Mesothelial cell of epicardium (in vitro differentiated cells): Measurements from ENCODE around the gene IFITM2. TPM values are rescaled to one million over a fixed set of nuclear protein-coding genes. Genes with fewer than 3 reads are reported as not detected.

Experiments
- DNase-seq, 2 experiments: peaks; one replicate each; pipeline ENCODE4 v3.0.0; 2021; ENCODE audit warnings: low spot score in 2 of 2; ENCODE audit not compliant: unreplicated experiment in 2 of 2
- H3K27ac Mint-ChIP-seq: 2 replicates; pipeline ENCODE4 v1.8.0; 2021; ENCODE audit warnings: mixed read lengths
- H3K27me3 Mint-ChIP-seq: 2 replicates; pipeline ENCODE4 v1.8.0; 2021; ENCODE audit warnings: low read depth, mixed read lengths
- H3K36me3 Mint-ChIP-seq: 2 replicates; pipeline ENCODE4 v1.8.0; 2021; ENCODE audit warnings: mixed read lengths
- H3K4me1 Mint-ChIP-seq: 2 replicates; pipeline ENCODE4 v1.8.0; 2021; ENCODE audit warnings: mixed read lengths
- H3K4me3 Mint-ChIP-seq: 2 replicates; pipeline ENCODE4 v1.8.0; 2021; ENCODE audit warnings: mild to moderate bottlenecking, moderate library complexity, mixed read lengths
- H3K9me3 Mint-ChIP-seq: 2 replicates; pipeline ENCODE4 v1.8.0; 2021; ENCODE audit warnings: mixed read lengths
- total RNA-seq: library from RNA; stranded (reverse); gene quantifications from 3 replicates; pipeline ENCODE4 v1.2.1, GENCODE V29; 2021
- TF ChIP-seq, protein P1 (sequence below): fragments of 200-600 bp; sonication (generic); IDR thresholded peaks from one replicate; pipeline ENCODE4 v1.5.0; 2021; ENCODE audit warnings: antibody characterized with exemption; ENCODE audit not compliant: unreplicated experiment

Gene IFITM2
- total RNA-seq, 1 donor from 2014 or later, result 208 TPM

DNA sequence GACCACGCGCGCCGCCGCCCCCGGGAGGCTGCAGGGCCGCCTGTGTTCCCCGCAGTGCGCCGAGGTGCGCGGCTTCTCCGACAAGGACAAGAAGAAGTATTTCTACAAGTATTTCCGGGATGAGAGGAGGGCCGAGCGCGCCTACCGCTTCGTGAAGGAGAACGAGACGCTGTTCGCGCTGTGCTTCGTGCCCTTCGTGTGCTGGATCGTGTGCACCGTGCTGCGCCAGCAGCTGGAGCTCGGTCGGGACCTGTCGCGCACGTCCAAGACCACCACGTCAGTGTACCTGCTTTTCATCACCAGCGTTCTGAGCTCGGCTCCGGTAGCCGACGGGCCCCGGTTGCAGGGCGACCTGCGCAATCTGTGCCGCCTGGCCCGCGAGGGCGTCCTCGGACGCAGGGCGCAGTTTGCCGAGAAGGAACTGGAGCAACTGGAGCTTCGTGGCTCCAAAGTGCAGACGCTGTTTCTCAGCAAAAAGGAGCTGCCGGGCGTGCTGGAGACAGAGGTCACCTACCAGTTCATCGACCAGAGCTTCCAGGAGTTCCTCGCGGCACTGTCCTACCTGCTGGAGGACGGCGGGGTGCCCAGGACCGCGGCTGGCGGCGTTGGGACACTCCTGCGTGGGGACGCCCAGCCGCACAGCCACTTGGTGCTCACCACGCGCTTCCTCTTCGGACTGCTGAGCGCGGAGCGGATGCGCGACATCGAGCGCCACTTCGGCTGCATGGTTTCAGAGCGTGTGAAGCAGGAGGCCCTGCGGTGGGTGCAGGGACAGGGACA is 26.7 kb upstream of the IFITM2 start:
- TF ChIP-seq, protein P1, sequence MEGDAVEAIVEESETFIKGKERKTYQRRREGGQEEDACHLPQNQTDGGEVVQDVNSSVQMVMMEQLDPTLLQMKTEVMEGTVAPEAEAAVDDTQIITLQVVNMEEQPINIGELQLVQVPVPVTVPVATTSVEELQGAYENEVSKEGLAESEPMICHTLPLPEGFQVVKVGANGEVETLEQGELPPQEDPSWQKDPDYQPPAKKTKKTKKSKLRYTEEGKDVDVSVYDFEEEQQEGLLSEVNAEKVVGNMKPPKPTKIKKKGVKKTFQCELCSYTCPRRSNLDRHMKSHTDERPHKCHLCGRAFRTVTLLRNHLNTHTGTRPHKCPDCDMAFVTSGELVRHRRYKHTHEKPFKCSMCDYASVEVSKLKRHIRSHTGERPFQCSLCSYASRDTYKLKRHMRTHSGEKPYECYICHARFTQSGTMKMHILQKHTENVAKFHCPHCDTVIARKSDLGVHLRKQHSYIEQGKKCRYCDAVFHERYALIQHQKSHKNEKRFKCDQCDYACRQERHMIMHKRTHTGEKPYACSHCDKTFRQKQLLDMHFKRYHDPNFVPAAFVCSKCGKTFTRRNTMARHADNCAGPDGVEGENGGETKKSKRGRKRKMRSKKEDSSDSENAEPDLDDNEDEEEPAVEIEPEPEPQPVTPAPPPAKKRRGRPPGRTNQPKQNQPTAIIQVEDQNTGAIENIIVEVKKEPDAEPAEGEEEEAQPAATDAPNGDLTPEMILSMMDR, result no peak
- H3K9me3 Mint-ChIP-seq, result peaks cover 10% of the 10 kb centered on the region
- no peaks in the 10 kb centered on the region for H3K36me3 Mint-ChIP-seq
- no peak for DNase-seq
- H3K4me3 Mint-ChIP-seq, result no peak overlapping the region
- H3K27ac Mint-ChIP-seq, result no peak overlapping the region
- H3K4me1 Mint-ChIP-seq, result peaks cover 11% of the 10 kb centered on the region
- H3K27me3 Mint-ChIP-seq, result peaks cover 2% of the 10 kb centered on the region

DNA sequence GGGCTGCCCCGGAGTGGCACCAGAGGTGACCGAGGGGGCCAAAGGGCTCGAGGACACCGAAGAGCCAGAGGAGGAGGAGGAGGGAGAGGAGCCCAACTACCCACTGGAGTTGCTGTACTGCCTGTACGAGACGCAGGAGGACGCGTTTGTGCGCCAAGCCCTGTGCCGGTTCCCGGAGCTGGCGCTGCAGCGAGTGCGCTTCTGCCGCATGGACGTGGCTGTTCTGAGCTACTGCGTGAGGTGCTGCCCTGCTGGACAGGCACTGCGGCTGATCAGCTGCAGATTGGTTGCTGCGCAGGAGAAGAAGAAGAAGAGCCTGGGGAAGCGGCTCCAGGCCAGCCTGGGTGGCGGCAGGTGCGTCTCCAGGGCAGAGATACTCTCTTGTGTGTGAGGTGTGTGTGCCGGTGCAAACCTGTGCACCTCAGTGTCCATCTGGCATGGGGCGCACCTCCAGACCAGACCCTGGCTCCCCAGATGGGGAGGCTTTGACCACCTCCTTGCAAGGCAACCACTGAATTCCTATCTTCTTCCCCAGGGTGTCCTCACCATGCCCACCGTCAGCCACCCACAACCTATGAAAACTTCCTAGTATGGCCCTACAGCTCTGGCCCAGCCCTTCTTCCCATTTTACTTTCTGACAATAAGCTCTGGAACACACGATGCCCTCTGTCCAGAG is 26.0 kb upstream of the IFITM2 start:
- Mint-ChIP-seq H3K27ac (no peak overlapping the region), H3K36me3 (no peaks in the 10 kb centered on the region), H3K4me3 (no peak overlapping the region), H3K9me3 (peaks cover 3% of the 10 kb centered on the region), H3K27me3 (peaks cover 2% of the 10 kb centered on the region), H3K4me1 (peaks cover 11% of the 10 kb centered on the region)
- TF ChIP-seq, protein P1, result no peak
- DNase-seq, result no peak

DNA sequence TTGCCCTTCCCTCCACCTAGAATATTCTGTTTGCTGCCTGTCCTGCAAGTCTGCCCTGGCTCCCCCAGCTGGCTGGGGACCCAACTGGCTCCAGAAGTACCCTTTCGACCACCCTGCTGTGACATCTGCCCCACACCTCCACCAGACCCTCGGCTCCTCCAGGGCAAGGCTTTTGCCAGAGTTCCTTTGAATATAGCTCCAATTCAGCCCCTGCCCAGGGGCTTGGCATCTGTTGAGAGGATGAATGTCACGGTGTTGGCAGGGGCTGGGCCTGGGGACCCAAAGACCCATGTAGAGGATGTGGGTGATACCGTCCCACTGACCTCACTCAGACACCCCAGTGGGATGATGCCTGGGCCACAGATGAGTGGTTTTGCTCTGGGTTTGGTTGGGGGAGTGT is 25.4 kb upstream of the IFITM2 start:
- no peak overlapping the region for H3K27ac Mint-ChIP-seq
- TF ChIP-seq, protein P1, result no peak
- H3K9me3 Mint-ChIP-seq, result no peaks in the 10 kb centered on the region
- no peaks in the 10 kb centered on the region for H3K36me3 Mint-ChIP-seq
- no peak overlapping the region for H3K4me3 Mint-ChIP-seq
- peaks cover 5% of the 10 kb centered on the region for H3K27me3 Mint-ChIP-seq
- peaks cover 14% of the 10 kb centered on the region for H3K4me1 Mint-ChIP-seq
- DNase-seq, result no peak

DNA sequence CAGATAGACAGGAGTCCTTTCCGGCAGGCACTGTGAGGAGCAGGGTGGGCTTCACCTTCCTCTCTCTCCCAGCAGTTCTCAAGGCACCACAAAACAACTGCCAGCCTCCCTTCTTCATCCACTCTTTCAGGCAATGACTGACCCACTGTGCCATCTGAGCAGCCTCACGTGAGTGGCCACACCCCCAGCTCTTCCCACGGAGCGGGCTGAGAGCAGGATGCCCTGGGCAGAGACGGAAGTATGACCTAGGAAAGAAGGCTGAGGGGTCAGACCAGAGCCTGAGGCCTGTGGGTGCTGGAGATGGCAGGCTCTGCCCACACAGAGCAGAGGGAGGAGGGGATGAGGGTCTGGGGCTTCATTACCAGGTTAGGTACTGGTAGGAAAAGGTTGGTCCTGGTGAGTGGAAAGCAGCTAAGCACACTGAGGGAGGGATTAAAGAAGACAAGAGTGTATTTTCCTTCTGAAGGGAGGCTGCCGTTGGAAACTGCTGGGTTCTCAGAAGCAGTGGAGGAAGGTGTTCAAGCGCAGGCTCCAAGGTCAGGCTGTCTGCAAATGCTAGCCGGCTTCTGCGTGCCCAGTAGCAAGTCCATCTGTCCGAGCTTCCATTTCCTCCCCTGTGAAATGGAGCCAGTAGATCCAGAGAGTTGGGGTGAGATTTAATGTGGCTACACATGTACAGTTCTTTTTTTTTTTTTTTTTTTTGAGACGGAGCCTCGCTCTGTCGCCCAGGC is 24.8 kb upstream of the IFITM2 start:
- no peak overlapping the region for H3K27ac Mint-ChIP-seq
- no peak overlapping the region for H3K4me3 Mint-ChIP-seq
- no peak for DNase-seq
- H3K4me1 Mint-ChIP-seq, result peaks cover 16% of the 10 kb centered on the region
- TF ChIP-seq, protein P1, result no peak
- H3K9me3 Mint-ChIP-seq, result no peaks in the 10 kb centered on the region
- peaks cover 7% of the 10 kb centered on the region for H3K27me3 Mint-ChIP-seq
- no peaks in the 10 kb centered on the region for H3K36me3 Mint-ChIP-seq

DNA sequence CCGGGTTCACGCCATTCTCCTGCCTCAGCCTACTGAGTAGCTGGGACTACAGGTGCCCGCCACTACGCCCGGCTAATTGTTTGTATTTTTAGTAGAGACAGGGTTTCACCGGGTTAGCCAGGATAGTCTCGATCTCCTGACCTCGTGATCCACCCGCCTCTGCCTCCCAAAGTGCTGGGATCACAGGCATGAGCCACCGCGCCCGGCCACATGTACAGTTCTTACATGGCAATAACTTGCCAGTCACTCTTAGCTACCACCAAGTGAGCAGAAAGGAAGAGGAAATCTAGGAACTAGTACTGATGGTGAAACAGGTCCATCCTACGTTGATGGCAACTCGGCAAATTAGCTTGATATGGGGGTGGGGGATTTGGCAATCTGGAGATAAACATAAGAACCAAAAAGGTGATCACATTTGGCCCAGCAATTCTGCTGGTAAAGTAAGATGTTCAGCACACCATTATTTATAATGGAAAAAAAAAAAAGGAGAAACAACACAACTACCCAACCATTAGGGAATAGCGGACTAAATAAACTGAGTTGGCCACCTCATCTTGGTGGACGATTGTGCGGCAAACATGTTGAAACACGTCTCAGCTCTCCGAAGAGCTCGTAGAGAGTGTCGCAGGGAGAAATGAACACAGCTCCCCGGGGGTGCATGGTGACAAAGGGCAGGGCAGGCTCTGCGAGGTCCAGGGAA is 24.1 kb upstream of the IFITM2 start:
- Mint-ChIP-seq H3K4me3 (no peak overlapping the region), H3K9me3 (no peaks in the 10 kb centered on the region), H3K27me3 (peaks cover 12% of the 10 kb centered on the region), H3K4me1 (peaks cover 17% of the 10 kb centered on the region), H3K36me3 (no peaks in the 10 kb centered on the region), H3K27ac (no peak overlapping the region)
- DNase-seq, result no peak
- TF ChIP-seq, protein P1, result no peak
